Neural progenitor cell (in vitro differentiated cells): ENCODE measurements around the gene BPNT1. TPM values are rescaled to one million over a fixed set of nuclear protein-coding genes. Genes with fewer than 3 reads are reported as not detected.

Experiments used
- DNase-seq: peaks from one replicate; pipeline ENCODE4 v3.0.0-alpha.2; 2016; ENCODE audit warnings: low spot score
- H2AFZ ChIP-seq: fragments of 200-600 bp; sonication (generic); replicated peaks from 2 replicates; pipeline ENCODE4 v1.6.1; 2016; ENCODE audit warnings: antibody characterized with exemption
- H3F3A ChIP-seq: fragments of 200-600 bp; sonication (generic); 2 replicates; pipeline ENCODE4 v1.6.1; 2016; ENCODE audit warnings: antibody characterized with exemption, low read depth
- H3K27ac ChIP-seq: fragments of 200-600 bp; sonication (generic); 2 replicates; pipeline ENCODE4 v1.5.1; 2016; ENCODE audit warnings: mild to moderate bottlenecking
- H3K27me3 ChIP-seq: fragments of 200-600 bp; sonication (generic); 2 replicates; pipeline ENCODE4 v1.6.1; 2016; ENCODE audit warnings: mild to moderate bottlenecking, moderate library complexity
- H3K36me3 ChIP-seq: fragments of 200-600 bp; sonication (generic); 2 replicates; pipeline ENCODE4 v1.5.1; 2016
- H3K4me1 ChIP-seq: fragments of 200-600 bp; sonication (generic); 2 replicates; pipeline ENCODE4 v1.6.1; 2016; ENCODE audit warnings: mixed run types
- H3K4me2 ChIP-seq: fragments of 200-600 bp; sonication (generic); 2 replicates; pipeline ENCODE4 v1.6.1; 2016
- H3K4me3 ChIP-seq: fragments of 200-600 bp; sonication (generic); 2 replicates; pipeline ENCODE4 v1.5.1; 2016
- H3K79me2 ChIP-seq: fragments of 200-600 bp; sonication (generic); 2 replicates; pipeline ENCODE4 v1.6.1; 2016; ENCODE audit warnings: low read depth
- H3K9ac ChIP-seq: fragments of 200-600 bp; sonication (generic); 2 replicates; pipeline ENCODE4 v1.6.1; 2016
- H3K9me3 ChIP-seq: fragments of 200-600 bp; sonication (generic); 2 replicates; pipeline ENCODE4 v1.5.1; 2016; ENCODE audit warnings: low read depth
- H4K20me1 ChIP-seq: fragments of 200-600 bp; sonication (generic); 2 replicates; pipeline ENCODE4 v1.6.1; 2016; ENCODE audit warnings: low read depth
- H3K27ac Mint-ChIP-seq: 3 replicates; pipeline ENCODE4 v1.8.0; 2021; ENCODE audit warnings: mixed read lengths
- H3K27me3 Mint-ChIP-seq: 2 replicates; pipeline ENCODE4 v1.8.0; 2022; ENCODE audit warnings: low read depth, mild to moderate bottlenecking, inconsistent platforms, moderate library complexity, mixed read lengths; ENCODE audit not compliant: insufficient read depth
- H3K36me3 Mint-ChIP-seq: 3 replicates; pipeline ENCODE4 v1.8.0; 2021; ENCODE audit warnings: mixed read lengths
- H3K4me1 Mint-ChIP-seq: 3 replicates; pipeline ENCODE4 v1.8.0; 2021; ENCODE audit warnings: mixed read lengths
- H3K4me3 Mint-ChIP-seq: 3 replicates; pipeline ENCODE4 v1.8.0; 2021; ENCODE audit warnings: mild to moderate bottlenecking, moderate library complexity, mixed read lengths
- H3K9me3 Mint-ChIP-seq: 3 replicates; pipeline ENCODE4 v1.8.0; 2020; ENCODE audit warnings: mixed read lengths
- EZH2 ChIP-seq: fragments of 200-600 bp; sonication (generic); IDR thresholded peaks from 2 replicates; pipeline ENCODE4 v1.6.1; 2017; ENCODE audit warnings: antibody characterized with exemption, mild to moderate bottlenecking, moderate library complexity
- EZH2phosphoT487 ChIP-seq: fragments of 200-600 bp; sonication (generic); IDR thresholded peaks from 2 replicates; pipeline ENCODE4 v1.6.1; 2017; ENCODE audit warnings: antibody characterized with exemption
- total RNA-seq: library from RNA; depleted of rRNA; stranded (reverse); fragments of >200 nt; gene quantifications from 2 replicates; pipeline ENCODE4 v1.2.3, GENCODE V29; 2015; ENCODE audit warnings: low replicate concordance
- TF ChIP-seq, protein P1 (sequence below): fragments of 200-600 bp; sonication (generic); IDR thresholded peaks from 2 replicates; pipeline ENCODE4 v1.5.1; 2017; ENCODE audit warnings: antibody characterized with exemption, mild to moderate bottlenecking

BPNT1 gene
- total RNA-seq, 1 donor from 2014 or later: 33.1 TPM

GRCh38 chr1:220094016-220094911 lies 4.7 kb upstream of the BPNT1 start, which contains the start of gene IARS2:
Gene IARS2 (plus strand): TSS chr1:220094132. CDS start chr1:220094217, 85 bp downstream.
- Histone ChIP-seq H3F3A (peaks cover 8% of the 10 kb centered on the region), H2AFZ (peak within 1 kb of the TSS; percentile 77), H3K9ac (peak within 1 kb of the TSS; percentile 10), H3K27ac (peak within 1 kb of the TSS; percentile 17), H3K9me3 (no peaks in the 10 kb centered on the region), H3K27me3 (no peaks in the 10 kb centered on the region), H3K4me2 (peak within 1 kb of the TSS; percentile 76), H3K36me3 (peaks cover 7% of the 10 kb centered on the region), H3K79me2 (peaks cover 26% of the 10 kb centered on the region), H3K4me1 (peaks cover 14% of the 10 kb centered on the region), H4K20me1 (no peaks in the 10 kb centered on the region), H3K4me3 (peak within 1 kb of the TSS; percentile 71)
- Mint-ChIP-seq H3K27ac (no peak within 1 kb of the TSS), H3K4me3 (peak within 1 kb of the TSS; percentile 88), H3K9me3 (no peaks in the 10 kb centered on the region), H3K27me3 (no peaks in the 10 kb centered on the region), H3K4me1 (peaks cover 13% of the 10 kb centered on the region), H3K36me3 (peaks cover 16% of the 10 kb centered on the region)
- TF ChIP-seq EZH2phosphoT487: no peak
- TF ChIP-seq, protein P1, sequence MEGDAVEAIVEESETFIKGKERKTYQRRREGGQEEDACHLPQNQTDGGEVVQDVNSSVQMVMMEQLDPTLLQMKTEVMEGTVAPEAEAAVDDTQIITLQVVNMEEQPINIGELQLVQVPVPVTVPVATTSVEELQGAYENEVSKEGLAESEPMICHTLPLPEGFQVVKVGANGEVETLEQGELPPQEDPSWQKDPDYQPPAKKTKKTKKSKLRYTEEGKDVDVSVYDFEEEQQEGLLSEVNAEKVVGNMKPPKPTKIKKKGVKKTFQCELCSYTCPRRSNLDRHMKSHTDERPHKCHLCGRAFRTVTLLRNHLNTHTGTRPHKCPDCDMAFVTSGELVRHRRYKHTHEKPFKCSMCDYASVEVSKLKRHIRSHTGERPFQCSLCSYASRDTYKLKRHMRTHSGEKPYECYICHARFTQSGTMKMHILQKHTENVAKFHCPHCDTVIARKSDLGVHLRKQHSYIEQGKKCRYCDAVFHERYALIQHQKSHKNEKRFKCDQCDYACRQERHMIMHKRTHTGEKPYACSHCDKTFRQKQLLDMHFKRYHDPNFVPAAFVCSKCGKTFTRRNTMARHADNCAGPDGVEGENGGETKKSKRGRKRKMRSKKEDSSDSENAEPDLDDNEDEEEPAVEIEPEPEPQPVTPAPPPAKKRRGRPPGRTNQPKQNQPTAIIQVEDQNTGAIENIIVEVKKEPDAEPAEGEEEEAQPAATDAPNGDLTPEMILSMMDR: no peak
- no peak for TF ChIP-seq EZH2
- peak; percentile 93 for DNase-seq

- no peaks in the 10 kb centered on the region for H4K20me1 ChIP-seq
- no peak for DNase-seq
- H3K27ac ChIP-seq: no peak overlapping the region
- no peak overlapping the region for H3K9ac ChIP-seq
- no peak overlapping the region for H3K4me2 ChIP-seq
- H3F3A ChIP-seq: peaks cover 8% of the 10 kb centered on the region
- peaks cover 13% of the 10 kb centered on the region for H3K4me1 Mint-ChIP-seq
- H3K27me3 ChIP-seq: no peaks in the 10 kb centered on the region
- H3K27me3 Mint-ChIP-seq: no peaks in the 10 kb centered on the region
- H3K4me3 ChIP-seq: peak overlapping the region; percentile 71
- H3K9me3 ChIP-seq: no peaks in the 10 kb centered on the region
- no peak overlapping the region for H3K27ac Mint-ChIP-seq
- peaks cover 14% of the 10 kb centered on the region for H3K4me1 ChIP-seq
- peak overlapping the region; percentile 61 for H2AFZ ChIP-seq
- H3K9me3 Mint-ChIP-seq: no peaks in the 10 kb centered on the region
- H3K4me3 Mint-ChIP-seq: peak overlapping the region; percentile 69
- peaks cover 15% of the 10 kb centered on the region for H3K36me3 Mint-ChIP-seq
- TF ChIP-seq EZH2phosphoT487 (no peak), EZH2 (no peak)
- TF ChIP-seq, protein P1: no peak
- peaks cover 7% of the 10 kb centered on the region for H3K36me3 ChIP-seq
- peaks cover 30% of the 10 kb centered on the region for H3K79me2 ChIP-seq
Observed at GRCh38 chr1:220093361-220094015, 3.9 kb upstream of the BPNT1 start.

- H3K27me3 Mint-ChIP-seq: no peaks in the 10 kb centered on the region
- no peak overlapping the region for H2AFZ ChIP-seq
Observed at GRCh38 chr1:220092694-220093093, 3.1 kb upstream of the BPNT1 start.

More at GRCh38 chr1:220092694-220093093, 3.1 kb upstream of the BPNT1 start:
- H3K9me3 Mint-ChIP-seq: no peaks in the 10 kb centered on the region
- no peak for DNase-seq
- Histone ChIP-seq H4K20me1 (no peaks in the 10 kb centered on the region), H3K79me2 (peaks cover 38% of the 10 kb centered on the region), H3K27me3 (no peaks in the 10 kb centered on the region), H3K9me3 (no peaks in the 10 kb centered on the region), H3K4me2 (no peak overlapping the region), H3F3A (peaks cover 8% of the 10 kb centered on the region), H3K4me1 (peaks cover 14% of the 10 kb centered on the region), H3K36me3 (peaks cover 7% of the 10 kb centered on the region), H3K9ac (no peak overlapping the region), H3K27ac (no peak overlapping the region), H3K4me3 (no peak overlapping the region)
- H3K36me3 Mint-ChIP-seq: peaks cover 11% of the 10 kb centered on the region
- TF ChIP-seq, protein P1: no peak
- TF ChIP-seq EZH2phosphoT487 (no peak), EZH2 (no peak)
- H3K27ac Mint-ChIP-seq: no peak overlapping the region
- peak overlapping the region; percentile 55 for H3K4me3 Mint-ChIP-seq
- peaks cover 13% of the 10 kb centered on the region for H3K4me1 Mint-ChIP-seq
